ENCODE results near the gene OR2K2. TPM values are rescaled to one million over a fixed set of nuclear protein-coding genes. Genes with fewer than 3 reads are reported as not detected.

Gene OR2K2
- total and polyA plus RNA-seq, 2 donors (not counting 1 experiment from before 2014, with no cell fraction given), result not detected

DNA sequence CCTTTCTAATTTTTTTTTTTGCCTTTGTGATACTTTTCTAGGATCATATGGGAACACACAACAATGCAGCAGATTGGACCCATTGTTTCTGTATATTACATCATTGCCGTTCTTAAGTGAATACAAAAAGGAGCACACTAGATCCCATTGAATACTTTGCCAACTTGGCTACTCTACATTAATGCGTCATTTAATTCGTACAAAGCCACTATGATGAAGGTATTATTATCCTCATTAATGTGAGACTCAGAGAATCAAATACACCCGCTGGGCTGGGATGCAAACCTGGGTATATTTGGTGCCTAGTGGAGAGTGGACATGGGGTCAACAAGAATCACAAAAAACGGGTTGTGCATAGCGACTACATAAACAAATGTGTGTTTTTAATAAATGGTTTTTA lies 31.9 kb downstream of the OR2K2 start:
- no peak overlapping the region for H3K27ac ChIP-seq (ENCODE audit: low read length in 2 of 2)
- no peaks in the 10 kb centered on the region for H3K36me3 ChIP-seq (replicated peaks in 1 of 2; ENCODE audit: control extremely low read depth in 1 of 2, control insufficient read depth in 1 of 2, extremely low read depth in 1 of 2, insufficient read depth in 2 of 2, low read length in 1 of 2)
- no peaks in the 10 kb centered on the region for H3K9me3 ChIP-seq (ENCODE audit: control extremely low read depth in 1 of 3, control insufficient read depth in 2 of 3, insufficient read depth in 1 of 3, low read length in 2 of 3)
- H4K20me1 ChIP-seq (ENCODE audit: control insufficient read depth, insufficient read depth, low read length, poor library complexity, severe bottlenecking), result no peaks in the 10 kb centered on the region
- H3K27me3 ChIP-seq (replicated peaks in 1 of 4; ENCODE audit: control extremely low read depth in 1 of 4, control insufficient read depth in 3 of 4, insufficient read depth in 4 of 4, low read length in 3 of 4), result no peaks in the 10 kb centered on the region
- ATAC-seq (ENCODE audit: low read depth), result no peak
- no peak overlapping the region for H3K4me3 ChIP-seq (ENCODE audit: control extremely low read depth in 1 of 5, extremely low read depth in 1 of 5, insufficient read depth in 1 of 5, low read depth in 2 of 5, low read length in 4 of 5)
- TF ChIP-seq, protein P1, sequence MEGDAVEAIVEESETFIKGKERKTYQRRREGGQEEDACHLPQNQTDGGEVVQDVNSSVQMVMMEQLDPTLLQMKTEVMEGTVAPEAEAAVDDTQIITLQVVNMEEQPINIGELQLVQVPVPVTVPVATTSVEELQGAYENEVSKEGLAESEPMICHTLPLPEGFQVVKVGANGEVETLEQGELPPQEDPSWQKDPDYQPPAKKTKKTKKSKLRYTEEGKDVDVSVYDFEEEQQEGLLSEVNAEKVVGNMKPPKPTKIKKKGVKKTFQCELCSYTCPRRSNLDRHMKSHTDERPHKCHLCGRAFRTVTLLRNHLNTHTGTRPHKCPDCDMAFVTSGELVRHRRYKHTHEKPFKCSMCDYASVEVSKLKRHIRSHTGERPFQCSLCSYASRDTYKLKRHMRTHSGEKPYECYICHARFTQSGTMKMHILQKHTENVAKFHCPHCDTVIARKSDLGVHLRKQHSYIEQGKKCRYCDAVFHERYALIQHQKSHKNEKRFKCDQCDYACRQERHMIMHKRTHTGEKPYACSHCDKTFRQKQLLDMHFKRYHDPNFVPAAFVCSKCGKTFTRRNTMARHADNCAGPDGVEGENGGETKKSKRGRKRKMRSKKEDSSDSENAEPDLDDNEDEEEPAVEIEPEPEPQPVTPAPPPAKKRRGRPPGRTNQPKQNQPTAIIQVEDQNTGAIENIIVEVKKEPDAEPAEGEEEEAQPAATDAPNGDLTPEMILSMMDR (IDR thresholded peaks at IDR 0.05), result no peak
- no peak for TF ChIP-seq EZH2 (IDR thresholded peaks at IDR 0.05; ENCODE audit: borderline replicate concordance, insufficient read depth, low read depth, low read length, poor library complexity, severe bottlenecking)
- H3K4me2 ChIP-seq (replicated peaks; ENCODE audit: low read depth, low read length, poor library complexity, severe bottlenecking), result no peak overlapping the region
- no peaks in the 10 kb centered on the region for H3K4me1 ChIP-seq (ENCODE audit: control insufficient read depth in 2 of 2, insufficient read depth in 2 of 2, low read length in 2 of 2)
- ChIA-PET CTCF (interaction anchor here (0.9 to 1.1 kb wide), 2 partner anchors 15 to 18 kb away, joined by 3 read pairs; no protein-coding TSS in a partner anchor), POLR2A (no interaction called here)
- no peaks in the 10 kb centered on the region for H3K79me2 ChIP-seq (ENCODE audit: control insufficient read depth, insufficient read depth, low read length)
- Mint-ChIP-seq H3K27ac (no peak overlapping the region), H3K4me1 (no peaks in the 10 kb centered on the region), H3K4me3 (no peak overlapping the region), H3K9me3 (ENCODE audit: insufficient read depth) (peaks cover 4% of the 10 kb centered on the region), H3K27me3 (peaks cover 6% of the 10 kb centered on the region)
- H2AFZ ChIP-seq (ENCODE audit: insufficient read depth, low read depth, low read length, poor library complexity, severe bottlenecking), result no peak overlapping the region
- intact Hi-C loops (cut with micrococcal nuclease), result loop anchor here (5.0 kb wide), 1 partner anchor 1726 kb away; no protein-coding TSS in a partner anchor
- no peak for DNase-seq
- WGBS (ENCODE audit: insufficient coverage), result no CpG with 5 or more reads among the region's 6 CpGs
- no peak overlapping the region for H3K9ac ChIP-seq (ENCODE audit: low read length)

DNA sequence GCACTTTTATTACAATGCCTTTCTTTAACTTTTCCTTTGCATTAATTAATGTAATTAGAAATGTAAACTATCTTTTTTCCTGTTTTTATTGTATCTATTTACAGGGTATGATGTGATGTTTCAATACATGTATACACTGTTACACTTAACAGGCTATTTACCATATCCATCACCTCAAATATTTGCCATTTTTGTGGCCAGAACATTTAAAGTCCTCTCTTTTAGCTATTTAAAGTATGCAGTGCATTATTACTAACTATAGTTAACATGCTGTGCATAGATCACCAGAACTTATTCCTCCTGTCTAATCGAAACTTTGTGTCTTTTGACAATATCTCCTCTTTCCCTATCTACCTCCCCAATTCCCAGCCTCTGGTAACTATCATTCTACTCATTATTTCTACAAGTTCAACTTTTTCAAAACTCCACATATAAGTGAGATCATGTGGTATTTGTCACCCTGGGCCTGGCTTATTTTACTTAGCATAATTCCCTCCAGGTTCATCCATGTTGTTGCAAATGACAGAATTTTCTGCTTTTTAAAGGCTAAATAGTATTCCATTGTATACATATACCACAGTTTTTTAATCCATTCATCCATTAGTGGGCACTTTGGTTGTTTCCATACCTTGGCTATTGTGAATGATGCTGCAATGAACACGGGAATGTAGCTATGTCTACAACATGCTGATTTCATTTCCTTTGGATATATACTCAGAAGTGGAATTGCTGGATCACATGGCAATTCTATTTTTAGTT lies 32.8 kb downstream of the OR2K2 start:
- H3K9ac ChIP-seq (ENCODE audit: low read length), result no peak overlapping the region
- peaks cover 6% of the 10 kb centered on the region for H3K27me3 Mint-ChIP-seq
- H3K9me3 ChIP-seq (ENCODE audit: control extremely low read depth in 1 of 3, control insufficient read depth in 2 of 3, insufficient read depth in 1 of 3, low read length in 2 of 3), result no peaks in the 10 kb centered on the region
- no peak overlapping the region for H3K4me2 ChIP-seq (replicated peaks; ENCODE audit: low read depth, low read length, poor library complexity, severe bottlenecking)
- no peak for TF ChIP-seq EZH2 (IDR thresholded peaks at IDR 0.05; ENCODE audit: borderline replicate concordance, insufficient read depth, low read depth, low read length, poor library complexity, severe bottlenecking)
- TF ChIP-seq, protein P1 (IDR thresholded peaks at IDR 0.05), result no peak
- H3K27ac ChIP-seq (ENCODE audit: low read length in 2 of 2), result no peak overlapping the region
- no peaks in the 10 kb centered on the region for H3K4me1 ChIP-seq (ENCODE audit: control insufficient read depth in 2 of 2, insufficient read depth in 2 of 2, low read length in 2 of 2)
- no peaks in the 10 kb centered on the region for H3K79me2 ChIP-seq (ENCODE audit: control insufficient read depth, insufficient read depth, low read length)
- no peak overlapping the region for H3K4me3 ChIP-seq (ENCODE audit: control extremely low read depth in 1 of 5, extremely low read depth in 1 of 5, insufficient read depth in 1 of 5, low read depth in 2 of 5, low read length in 4 of 5)
- H3K9me3 Mint-ChIP-seq (ENCODE audit: insufficient read depth), result peaks cover 4% of the 10 kb centered on the region
- no peak overlapping the region for H3K27ac Mint-ChIP-seq
- H4K20me1 ChIP-seq (ENCODE audit: control insufficient read depth, insufficient read depth, low read length, poor library complexity, severe bottlenecking), result no peaks in the 10 kb centered on the region
- no peak for ATAC-seq (ENCODE audit: low read depth)
- no peak overlapping the region for H2AFZ ChIP-seq (ENCODE audit: insufficient read depth, low read depth, low read length, poor library complexity, severe bottlenecking)
- no peaks in the 10 kb centered on the region for H3K36me3 ChIP-seq (replicated peaks in 1 of 2; ENCODE audit: control extremely low read depth in 1 of 2, control insufficient read depth in 1 of 2, extremely low read depth in 1 of 2, insufficient read depth in 2 of 2, low read length in 1 of 2)
- no peaks in the 10 kb centered on the region for H3K4me1 Mint-ChIP-seq
- no peaks in the 10 kb centered on the region for H3K27me3 ChIP-seq (replicated peaks in 1 of 4; ENCODE audit: control extremely low read depth in 1 of 4, control insufficient read depth in 3 of 4, insufficient read depth in 4 of 4, low read length in 3 of 4)
- no peak overlapping the region for H3K4me3 Mint-ChIP-seq
- intact Hi-C loops (cut with micrococcal nuclease), result loop anchor here (5.0 kb wide), 1 partner anchor 1725 kb away; no protein-coding TSS in a partner anchor
- no CpG with 5 or more reads among the region's 2 CpGs for WGBS (ENCODE audit: insufficient coverage)
- ChIA-PET POLR2A (no interaction called here), CTCF (no interaction called here)
- no peak for DNase-seq
